ENCODE results near the gene COL18A1. TPM values are rescaled to one million over a fixed set of nuclear protein-coding genes. Genes with fewer than 3 reads are reported as not detected.

The COL18A1 gene
- total RNA-seq, 1 experiment from 2014 or later, result 676 TPM

DNA sequence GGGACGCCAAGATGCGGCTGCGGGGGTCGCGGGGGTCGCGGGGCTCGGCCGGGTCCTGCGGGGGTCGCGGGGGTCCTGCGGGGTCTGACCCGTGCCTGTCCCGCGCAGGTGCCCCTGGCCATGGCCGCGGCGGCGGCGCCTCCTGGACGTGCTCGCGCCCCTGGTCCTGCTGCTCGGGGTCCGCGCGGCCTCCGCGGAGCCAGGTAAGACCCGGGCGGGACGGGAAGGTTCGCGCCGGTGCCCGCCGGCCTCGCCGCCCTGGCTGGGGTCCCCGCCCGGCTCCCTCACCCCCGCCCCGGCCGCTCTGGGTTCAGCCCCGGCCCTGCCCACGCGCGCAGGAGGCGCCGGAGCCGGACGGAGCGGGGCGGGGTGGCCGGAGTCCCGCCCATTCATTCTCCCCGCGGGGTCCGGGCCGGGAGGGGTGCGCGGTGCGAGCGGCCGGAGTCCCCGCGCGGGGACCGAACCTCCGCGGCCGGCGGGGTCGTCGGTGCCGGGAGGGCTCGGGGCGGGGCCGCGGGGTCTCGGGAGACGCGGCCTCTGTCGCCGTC, 380 bp downstream of the COL18A1 start:
- no TSS peak for BruUV-seq (replicated peaks)
- in situ Hi-C loops (cut with HindIII; ENCODE audit: low pct_unique_long_range_greater_than_20kb, low sequenced_read_pairs) (no loop called here), intact Hi-C loops (cut with micrococcal nuclease; ENCODE audit: unreplicated experiment) (loop anchor here (5.0 kb wide), 1 partner anchor 78 kb away; no protein-coding TSS in a partner anchor)
- Histone ChIP-seq H3K4me1 (ENCODE audit: control insufficient read depth, insufficient read depth, low read length) (peaks cover 33% of the 10 kb centered on the region), H3K27me3 (ENCODE audit: control insufficient read depth, insufficient read depth, low read length) (no peaks in the 10 kb centered on the region), H3K9me3 (ENCODE audit: control insufficient read depth, insufficient read depth, low read depth, low read length) (peaks cover 11% of the 10 kb centered on the region; the same call in 1 of the 2 replicates), H3K27ac (ENCODE audit: low read length) (no peak overlapping the region), H3K36me3 (ENCODE audit: control insufficient read depth, insufficient read depth, low read length) (no peaks in the 10 kb centered on the region; the same call in 1 of the 2 replicates), H3K4me3 (ENCODE audit: low read depth in 2 of 2, low read length in 2 of 2) (peak overlapping the region; percentile 60 to 80)
- ATAC-seq (peak; percentile 65), DNase-seq (ENCODE audit: low read depth, low spot score) (no peak)
- ChIA-PET CTCF (no interaction called here), POLR2A (no interaction called here)
- TF ChIP-seq POLR2AphosphoS5 (IDR thresholded peaks at IDR 0.05; ENCODE audit: low read depth, low read length), result peak; percentile 25; the same call in 1 of the 2 replicates
- TF ChIP-seq, protein P1, sequence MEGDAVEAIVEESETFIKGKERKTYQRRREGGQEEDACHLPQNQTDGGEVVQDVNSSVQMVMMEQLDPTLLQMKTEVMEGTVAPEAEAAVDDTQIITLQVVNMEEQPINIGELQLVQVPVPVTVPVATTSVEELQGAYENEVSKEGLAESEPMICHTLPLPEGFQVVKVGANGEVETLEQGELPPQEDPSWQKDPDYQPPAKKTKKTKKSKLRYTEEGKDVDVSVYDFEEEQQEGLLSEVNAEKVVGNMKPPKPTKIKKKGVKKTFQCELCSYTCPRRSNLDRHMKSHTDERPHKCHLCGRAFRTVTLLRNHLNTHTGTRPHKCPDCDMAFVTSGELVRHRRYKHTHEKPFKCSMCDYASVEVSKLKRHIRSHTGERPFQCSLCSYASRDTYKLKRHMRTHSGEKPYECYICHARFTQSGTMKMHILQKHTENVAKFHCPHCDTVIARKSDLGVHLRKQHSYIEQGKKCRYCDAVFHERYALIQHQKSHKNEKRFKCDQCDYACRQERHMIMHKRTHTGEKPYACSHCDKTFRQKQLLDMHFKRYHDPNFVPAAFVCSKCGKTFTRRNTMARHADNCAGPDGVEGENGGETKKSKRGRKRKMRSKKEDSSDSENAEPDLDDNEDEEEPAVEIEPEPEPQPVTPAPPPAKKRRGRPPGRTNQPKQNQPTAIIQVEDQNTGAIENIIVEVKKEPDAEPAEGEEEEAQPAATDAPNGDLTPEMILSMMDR (IDR thresholded peaks at IDR 0.05), result no peak
- TF ChIP-seq SIN3A (IDR thresholded peaks at IDR 0.05; ENCODE audit: borderline replicate concordance, insufficient read depth, low read depth, low read length), result no peak

DNA sequence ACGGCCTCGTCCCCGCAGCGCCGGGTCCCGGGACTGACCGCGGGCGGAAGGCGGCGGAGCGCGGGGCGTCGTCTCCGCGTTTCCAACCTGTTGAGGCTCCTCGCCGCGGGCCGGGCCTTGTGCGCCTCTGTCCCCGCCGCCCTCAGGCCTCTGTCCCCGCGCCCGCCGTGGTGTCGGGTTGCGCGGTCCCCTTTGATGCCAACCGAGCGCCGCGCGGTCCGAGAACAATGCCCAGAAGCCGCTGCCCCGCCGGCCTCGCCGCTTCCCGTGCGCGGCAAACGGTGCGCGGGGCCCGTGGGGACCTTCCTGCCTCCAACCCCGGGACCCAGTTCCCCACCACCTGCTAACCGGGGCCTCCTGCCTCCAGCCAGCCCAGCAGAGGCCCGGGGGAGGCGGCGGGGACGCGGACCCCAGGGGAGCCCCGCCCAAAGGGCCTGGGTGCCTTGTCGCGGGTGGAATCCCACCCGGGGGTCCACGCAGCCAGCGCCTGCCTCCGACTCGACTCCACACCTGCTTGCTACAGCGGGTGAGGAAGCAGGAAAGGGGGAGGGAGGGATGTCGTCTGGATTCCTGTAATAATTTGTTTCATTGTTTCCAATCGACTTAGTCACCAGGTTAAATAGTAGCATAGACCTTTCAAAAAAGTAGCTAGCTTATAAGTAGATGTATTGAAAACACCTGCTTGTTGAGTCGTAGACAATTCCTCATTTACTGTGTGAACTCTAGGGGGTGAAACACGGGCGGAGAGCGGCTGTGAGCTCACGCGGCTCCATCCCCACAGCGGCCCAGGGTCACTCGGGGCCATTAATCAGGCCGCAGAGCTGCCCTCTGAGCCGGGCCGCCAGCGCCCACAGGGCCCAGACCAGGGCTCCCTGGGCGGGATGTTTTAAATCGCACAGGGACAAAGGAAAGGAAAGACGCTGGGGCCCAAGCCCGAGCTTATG, 1.1 kb downstream of the COL18A1 start:
- no peak for DNase-seq (ENCODE audit: low read depth, low spot score)
- Histone ChIP-seq H3K27ac (ENCODE audit: low read length) (peak overlapping the region; percentile 96), H3K4me3 (ENCODE audit: low read depth in 2 of 2, low read length in 2 of 2) (peak overlapping the region; percentile 60 to 80), H3K9me3 (ENCODE audit: control insufficient read depth, insufficient read depth, low read depth, low read length) (peaks cover 11% of the 10 kb centered on the region; the same call in 1 of the 2 replicates), H3K36me3 (ENCODE audit: control insufficient read depth, insufficient read depth, low read length) (no peaks in the 10 kb centered on the region; the same call in 1 of the 2 replicates), H3K27me3 (ENCODE audit: control insufficient read depth, insufficient read depth, low read length) (no peaks in the 10 kb centered on the region), H3K4me1 (ENCODE audit: control insufficient read depth, insufficient read depth, low read length) (peaks cover 40% of the 10 kb centered on the region)
- ChIA-PET POLR2A (no interaction called here), CTCF (interaction anchor here (0.6 kb wide), 1 partner anchor 87 kb away, joined by 3 read pairs; no protein-coding TSS in a partner anchor)
- intact Hi-C loops (cut with micrococcal nuclease; ENCODE audit: unreplicated experiment), result loop anchor here (5.0 kb wide), 1 partner anchor 79 kb away; no protein-coding TSS in a partner anchor
- TF ChIP-seq TCF7L2 (IDR thresholded peaks at IDR 0.05; ENCODE audit: low read depth, low read length) (peak; percentile 90), SIN3A (IDR thresholded peaks at IDR 0.05; ENCODE audit: borderline replicate concordance, insufficient read depth, low read depth, low read length) (no peak; the same call in 1 of the 2 replicates)
- in situ Hi-C loops (cut with HindIII; ENCODE audit: low pct_unique_long_range_greater_than_20kb, low sequenced_read_pairs), result no loop called here
- ATAC-seq, result no peak
- BruUV-seq (replicated peaks), result no TSS peak

DNA sequence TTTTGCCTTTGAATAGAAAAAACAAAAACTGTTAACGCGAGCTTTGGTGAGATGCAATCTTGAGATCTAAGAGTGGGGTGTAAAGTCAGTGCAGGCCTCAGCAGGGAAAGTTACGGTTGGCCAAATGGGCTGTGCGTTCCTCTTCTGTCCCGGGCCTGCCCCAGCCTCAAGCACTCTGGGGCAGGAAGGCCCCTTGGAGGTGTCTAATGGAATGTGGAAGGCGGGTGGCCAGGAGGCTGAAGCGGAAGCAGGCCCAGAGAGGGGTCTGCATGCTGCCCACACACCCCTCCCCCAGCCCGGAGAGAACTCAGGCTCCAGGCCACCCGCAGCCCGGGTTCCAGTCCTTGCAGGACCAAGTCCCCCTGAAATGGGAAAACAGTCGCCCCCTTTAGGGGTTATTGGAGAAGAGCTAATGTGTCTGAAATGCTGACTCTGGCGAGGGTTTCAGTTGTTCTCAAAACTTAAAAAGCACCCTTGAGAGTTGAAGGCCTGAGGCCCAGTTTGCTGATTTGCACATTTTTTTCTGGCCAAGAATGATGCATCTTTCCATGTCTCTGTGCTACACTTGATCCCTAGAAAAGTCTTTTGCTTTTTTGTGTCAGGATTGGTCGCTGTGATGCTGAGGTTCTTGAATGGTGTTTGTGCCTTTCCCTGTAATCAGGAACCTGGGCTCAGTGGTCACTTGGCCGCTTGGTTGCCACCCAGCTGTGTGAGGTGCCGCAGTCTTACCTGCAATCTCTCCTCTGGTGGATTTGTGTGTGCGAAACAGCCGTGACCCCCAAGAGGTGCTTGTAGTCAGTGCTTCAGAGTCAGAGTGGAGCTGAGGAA, 2.0 kb downstream of the COL18A1 start:
- BruUV-seq (replicated peaks), result TSS peak; percentile 90
- H3K4me1 ChIP-seq (ENCODE audit: control insufficient read depth, insufficient read depth, low read length), result peaks cover 47% of the 10 kb centered on the region
- no peaks in the 10 kb centered on the region for H3K27me3 ChIP-seq (ENCODE audit: control insufficient read depth, insufficient read depth, low read length)
- H3K27ac ChIP-seq (ENCODE audit: low read length), result peak overlapping the region; percentile 96
- TF ChIP-seq, protein P1 (IDR thresholded peaks at IDR 0.05), result no peak; the same call in 1 of the 2 replicates
- TF ChIP-seq TCF7L2 (IDR thresholded peaks at IDR 0.05; ENCODE audit: low read depth, low read length) (no peak), SIN3A (IDR thresholded peaks at IDR 0.05; ENCODE audit: borderline replicate concordance, insufficient read depth, low read depth, low read length) (0 out of 2 replicates have a peak, but pooled peaks have one; percentile 34), POLR2AphosphoS5 (IDR thresholded peaks at IDR 0.05; ENCODE audit: low read depth, low read length) (no peak)
- TF ChIP-seq, protein P2, sequence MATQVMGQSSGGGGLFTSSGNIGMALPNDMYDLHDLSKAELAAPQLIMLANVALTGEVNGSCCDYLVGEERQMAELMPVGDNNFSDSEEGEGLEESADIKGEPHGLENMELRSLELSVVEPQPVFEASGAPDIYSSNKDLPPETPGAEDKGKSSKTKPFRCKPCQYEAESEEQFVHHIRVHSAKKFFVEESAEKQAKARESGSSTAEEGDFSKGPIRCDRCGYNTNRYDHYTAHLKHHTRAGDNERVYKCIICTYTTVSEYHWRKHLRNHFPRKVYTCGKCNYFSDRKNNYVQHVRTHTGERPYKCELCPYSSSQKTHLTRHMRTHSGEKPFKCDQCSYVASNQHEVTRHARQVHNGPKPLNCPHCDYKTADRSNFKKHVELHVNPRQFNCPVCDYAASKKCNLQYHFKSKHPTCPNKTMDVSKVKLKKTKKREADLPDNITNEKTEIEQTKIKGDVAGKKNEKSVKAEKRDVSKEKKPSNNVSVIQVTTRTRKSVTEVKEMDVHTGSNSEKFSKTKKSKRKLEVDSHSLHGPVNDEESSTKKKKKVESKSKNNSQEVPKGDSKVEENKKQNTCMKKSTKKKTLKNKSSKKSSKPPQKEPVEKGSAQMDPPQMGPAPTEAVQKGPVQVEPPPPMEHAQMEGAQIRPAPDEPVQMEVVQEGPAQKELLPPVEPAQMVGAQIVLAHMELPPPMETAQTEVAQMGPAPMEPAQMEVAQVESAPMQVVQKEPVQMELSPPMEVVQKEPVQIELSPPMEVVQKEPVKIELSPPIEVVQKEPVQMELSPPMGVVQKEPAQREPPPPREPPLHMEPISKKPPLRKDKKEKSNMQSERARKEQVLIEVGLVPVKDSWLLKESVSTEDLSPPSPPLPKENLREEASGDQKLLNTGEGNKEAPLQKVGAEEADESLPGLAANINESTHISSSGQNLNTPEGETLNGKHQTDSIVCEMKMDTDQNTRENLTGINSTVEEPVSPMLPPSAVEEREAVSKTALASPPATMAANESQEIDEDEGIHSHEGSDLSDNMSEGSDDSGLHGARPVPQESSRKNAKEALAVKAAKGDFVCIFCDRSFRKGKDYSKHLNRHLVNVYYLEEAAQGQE (IDR thresholded peaks at IDR 0.05; ENCODE audit: insufficient read depth in 1 of 2, low read depth in 2 of 2, low read length in 1 of 2), result no peak
- no peaks in the 10 kb centered on the region; the same call in 1 of the 2 replicates for H3K36me3 ChIP-seq (ENCODE audit: control insufficient read depth, insufficient read depth, low read length)
- in situ Hi-C loops (cut with HindIII; ENCODE audit: low pct_unique_long_range_greater_than_20kb, low sequenced_read_pairs) (no loop called here), intact Hi-C loops (cut with micrococcal nuclease; ENCODE audit: unreplicated experiment) (loop anchor here (5.0 kb wide), 1 partner anchor 80 kb away; no protein-coding TSS in a partner anchor)
- ATAC-seq, result no peak
- POLR2A ChIA-PET, result no interaction called here
- H3K4me3 ChIP-seq (ENCODE audit: low read depth in 2 of 2, low read length in 2 of 2), result peak overlapping the region; percentile 60 to 80
- DNase-seq (ENCODE audit: low read depth, low spot score), result no peak
- peaks cover 2% of the 10 kb centered on the region; the same call in 1 of the 2 replicates for H3K9me3 ChIP-seq (ENCODE audit: control insufficient read depth, insufficient read depth, low read depth, low read length)
- CTCF ChIA-PET, result no interaction called here

Measured in Panc1 (cell line).